GM12878 (cell line): Measurements from ENCODE around the gene EHBP1. TPM values are rescaled to one million over a fixed set of nuclear protein-coding genes. Genes with fewer than 3 reads are reported as not detected.

ENCODE experiments used
- ATAC-seq: fragments of 200-7000 bp; cut with Tn5 transposase; 3 replicates; pipeline ENCODE4 v1.9.1; 2020; ENCODE audit warnings: mild to moderate bottlenecking, moderate library complexity
- BruUV-seq: library from RNA; stranded (reverse); fragments of 400-500 nt; replicated peaks from 2 replicates; lab custom pipeline; 2021; lab: Mats Ljungman, UMichigan
- CTCF ChIA-PET: fragments of 300-600 bp; sonication (Branson Sonifier 250); formaldehyde crosslinking; extraction: SDS; loops from one replicate; lab custom pipeline; 2021; ENCODE audit warnings: inconsistent platforms; lab: Yijun Ruan, JAX
- POLR2A ChIA-PET: fragments of 350-600 bp; formaldehyde crosslinking; extraction: SDS; loops from one replicate; lab custom pipeline; 2021; ENCODE audit warnings: inconsistent platforms; lab: Charles Lee
- RAD21 ChIA-PET: fragments of 300-600 bp; sonication (Branson Sonifier 250); formaldehyde crosslinking; loops from one replicate; lab custom pipeline; 2023; ENCODE audit warnings: antibody characterized with exemption; ENCODE audit not compliant: unreplicated experiment; lab: Charles Lee
- SMC1A ChIA-PET: fragments of 300-600 bp; sonication (Branson Sonifier 250); formaldehyde crosslinking; loops from one replicate; lab custom pipeline; 2023; ENCODE audit not compliant: unreplicated experiment, uncharacterized antibody; lab: Charles Lee
- DNase-seq: peaks from one replicate; pipeline ENCODE4 v3.0.0-alpha.2; 2011; ENCODE audit warnings: low read depth, low spot score
- FAIRE-seq: peaks from 3 replicates; lab custom pipeline; 2011; peaks lifted over from hg19 to GRCh38; lab: Jason Lieb, UNC
- H2AFZ ChIP-seq: 2 replicates; pipeline ENCODE4 v1.6.0; 2011; ENCODE audit warnings: low read depth, low read length, control low read depth; ENCODE audit not compliant: control insufficient read depth
- H3K27ac ChIP-seq: 2 replicates; pipeline ENCODE4 v1.5.1; 2011; ENCODE audit warnings: control low read depth; ENCODE audit not compliant: control insufficient read depth, insufficient read depth
- H3K27me3 ChIP-seq, 2 experiments: replicated peaks in 1 of 2; 2 replicates each; pipeline versions ENCODE4 v1.6.0 to v1.6.1; 2011; ENCODE audit warnings: low read length in 1 of 2; ENCODE audit not compliant: control insufficient read depth in 2 of 2, insufficient read depth in 2 of 2
- H3K36me3 ChIP-seq, 2 experiments: 2 replicates each; pipeline ENCODE4 v1.5.1; 2011; ENCODE audit warnings: low read length in 1 of 2; ENCODE audit not compliant: control insufficient read depth in 2 of 2, insufficient read depth in 2 of 2
- H3K4me1 ChIP-seq: 2 replicates; pipeline ENCODE4 v1.6.1; 2011; ENCODE audit warnings: mild to moderate bottlenecking, low read length, moderate library complexity, mixed read lengths; ENCODE audit not compliant: control insufficient read depth, insufficient read depth
- H3K4me2 ChIP-seq: 2 replicates; pipeline ENCODE4 v1.6.0; 2011; ENCODE audit warnings: control low read depth; ENCODE audit not compliant: control insufficient read depth, insufficient read depth
- H3K4me3 ChIP-seq: fragments of 200-600 bp; sonication (generic); 2 replicates; pipeline ENCODE4 v1.5.1; 2016
- H3K79me2 ChIP-seq: 2 replicates; pipeline ENCODE4 v1.6.0; 2011; ENCODE audit warnings: low read length; ENCODE audit not compliant: control insufficient read depth, insufficient read depth
- H3K9ac ChIP-seq: 2 replicates; pipeline ENCODE4 v1.8.0; 2011; ENCODE audit warnings: low read length, control low read depth, mixed read lengths; ENCODE audit not compliant: control insufficient read depth, insufficient read depth
- H3K9me3 ChIP-seq: replicated peaks from 3 replicates; pipeline ENCODE4 v1.5.1; 2011; ENCODE audit warnings: mild to moderate bottlenecking, low read length; ENCODE audit not compliant: control insufficient read depth, insufficient read depth
- H4K20me1 ChIP-seq: 2 replicates; pipeline ENCODE4 v1.6.0; 2011; ENCODE audit not compliant: control insufficient read depth, insufficient read depth
- CREB1 ChIP-seq: IDR thresholded peaks from 2 replicates; pipeline ENCODE4 v1.6.1; 2012; ENCODE audit warnings: low read depth, mild to moderate bottlenecking, inconsistent platforms
- EED ChIP-seq: sonication (generic); IDR thresholded peaks from 2 replicates; pipeline ENCODE4 v1.6.1; 2016; ENCODE audit warnings: antibody characterized with exemption, low read depth
- MTA2 ChIP-seq: fragments of 450-650 bp; IDR thresholded peaks from 2 replicates; pipeline ENCODE4 v1.6.1; 2016; ENCODE audit warnings: low read depth, mild to moderate bottlenecking, moderate library complexity
- TAF1 ChIP-seq: IDR thresholded peaks from 2 replicates; pipeline ENCODE4 v1.6.1; 2011; ENCODE audit warnings: mild to moderate bottlenecking, low read depth, low read length, borderline replicate concordance
- TCF3 ChIP-seq: IDR thresholded peaks from 2 replicates; pipeline ENCODE4 v1.6.1; 2012; ENCODE audit warnings: low read depth, mild to moderate bottlenecking, low read length, borderline replicate concordance; ENCODE audit not compliant: insufficient read depth
- ZNF622 ChIP-seq: fragments of 450-650 bp; IDR thresholded peaks from 2 replicates; pipeline ENCODE4 v1.6.1; 2017; ENCODE audit warnings: mild to moderate bottlenecking, inconsistent platforms
- WGBS: methylation state at CpG from one replicate; pipeline ENCODE4 v1.1.6; 2016; ENCODE audit warnings: low lambda C conversion rate; ENCODE audit not compliant: insufficient replicate concordance, insufficient coverage; ENCODE audit errors: missing lambda C conversion rate; 5-methylcytosine and 5-hydroxymethylcytosine counted together
- in situ Hi-C: fragments of 300-500 bp; cut with MboI; formaldehyde crosslinking; loops from 9 replicates; pipeline ENCODE4 v1.14.3; 2018; ENCODE audit warnings: mixed read lengths
- intact Hi-C: fragments of 100-400 bp; cut with micrococcal nuclease; formaldehyde crosslinking; loops from one replicate; pipeline ENCODE4 v1.14.2; 2022; ENCODE audit not compliant: unreplicated experiment
- polyA plus RNA-seq, 11 experiments: library from polyadenylated mRNA; depleted of rRNA in 4 of 11; unstranded in 6 of 11; stranded (reverse) in 5 of 11; fragments of >200 nt; fragmentation: Nextera tagmentation in 4 of 11; fragmentation: Illumina TruSeq in 1 of 11; extraction: Ambion mirVana in 4 of 11; extraction: Trizol in 1 of 11; gene quantifications; 1 replicate in 1 of 11; 2 replicates in 10 of 11; pipeline versions ENCODE4 v1.2.1 to v1.2.3, GENCODE V29; 2011 to 2016; ENCODE audit warnings: inconsistent platforms in 2 of 11, missing spikeins in 2 of 11, low read depth in 1 of 11
- total RNA-seq, 4 experiments: library from RNA; depleted of rRNA in 3 of 4; stranded (reverse); fragments of >200 nt in 3 of 4; fragmentation: Illumina TruSeq in 1 of 4; extraction: Trizol in 1 of 4; gene quantifications; 2 replicates each; pipeline versions ENCODE4 v1.2.1 to v1.2.3, GENCODE V29; 2013 to 2021
- TF ChIP-seq, protein P1 (sequence below): fragments of 450-650 bp; IDR thresholded peaks from 2 replicates; pipeline ENCODE4 v1.6.1; 2017; ENCODE audit warnings: mild to moderate bottlenecking
- TF ChIP-seq, protein P2 (sequence below): fragments of 450-650 bp; IDR thresholded peaks from 2 replicates; pipeline ENCODE4 v1.6.1; 2016; ENCODE audit warnings: mild to moderate bottlenecking

Gene EHBP1
- total and polyA plus RNA-seq, 10 of the 15 experiments (the other 5 are each of a cell fraction or from before 2014, with no cell fraction given): 5.7 to 26.1 (median 13.6) TPM

DNA sequence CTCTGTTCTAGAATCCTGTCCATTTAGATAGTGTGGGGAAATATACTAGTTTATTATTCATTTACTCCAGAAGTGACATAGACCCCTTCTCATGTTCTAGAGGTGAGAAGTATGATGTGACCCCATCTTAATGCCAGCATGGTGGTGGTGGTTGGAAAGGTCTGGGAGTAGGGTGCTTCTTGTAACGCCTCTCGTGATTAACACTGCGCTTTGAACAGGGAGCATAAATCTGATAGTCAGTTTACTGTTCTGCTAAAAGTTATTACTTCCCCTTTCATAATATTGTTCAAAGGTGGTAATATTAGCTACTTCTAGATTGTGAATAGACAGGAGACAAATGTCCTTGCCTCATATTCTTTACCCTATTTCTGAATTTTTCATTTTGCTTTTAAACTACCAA is 35.6 kb downstream of the EHBP1 start:
- Histone ChIP-seq H4K20me1 (no peaks in the 10 kb centered on the region), H3K4me3 (no peak overlapping the region), H3K27ac (no peak overlapping the region), H2AFZ (no peak overlapping the region), H3K9me3 (no peaks in the 10 kb centered on the region; the same call in 2 of the 3 replicates), H3K27me3 (no peaks in the 10 kb centered on the region), H3K4me1 (no peaks in the 10 kb centered on the region), H3K36me3 (no peaks in the 10 kb centered on the region), H3K79me2 (peaks cover 5% of the 10 kb centered on the region), H3K9ac (no peak overlapping the region), H3K4me2 (no peak overlapping the region)
- FAIRE-seq: no peak
- ATAC-seq: peak; percentile 34
- ChIA-PET CTCF (interaction anchor here (1.0 kb wide), 1 partner anchor 25 kb away, joined by 3 read pairs; no protein-coding TSS in a partner anchor), RAD21 (interaction anchor here (1.0 to 2.6 kb wide), 3 partner anchors 33 to 284 kb away, joined by 3 to 9 read pairs (median 6); no protein-coding TSS in a partner anchor), SMC1A (interaction anchor here (0.6 to 2.1 kb wide), 8 partner anchors 13 to 298 kb away, joined by 3 to 14 read pairs (median 4); no protein-coding TSS in a partner anchor), POLR2A (interaction anchor here (0.5 to 1.3 kb wide), 3 partner anchors 13 to 37 kb away, joined by 3 to 5 read pairs (median 4); no protein-coding TSS in a partner anchor)
- intact Hi-C loops: no loop called here
- WGBS: 100% methylated on average over 3 of the region's 3 CpGs
- in situ Hi-C loops: no loop called here
- no TSS peak for BruUV-seq
- no peak for DNase-seq
- TF ChIP-seq EED (no peak), MTA2 (0 out of 2 replicates have a peak, but pooled peaks have one; percentile 7), TCF3 (no peak), CREB1 (no peak), ZNF622 (no peak), TAF1 (no peak)
- TF ChIP-seq, protein P1, sequence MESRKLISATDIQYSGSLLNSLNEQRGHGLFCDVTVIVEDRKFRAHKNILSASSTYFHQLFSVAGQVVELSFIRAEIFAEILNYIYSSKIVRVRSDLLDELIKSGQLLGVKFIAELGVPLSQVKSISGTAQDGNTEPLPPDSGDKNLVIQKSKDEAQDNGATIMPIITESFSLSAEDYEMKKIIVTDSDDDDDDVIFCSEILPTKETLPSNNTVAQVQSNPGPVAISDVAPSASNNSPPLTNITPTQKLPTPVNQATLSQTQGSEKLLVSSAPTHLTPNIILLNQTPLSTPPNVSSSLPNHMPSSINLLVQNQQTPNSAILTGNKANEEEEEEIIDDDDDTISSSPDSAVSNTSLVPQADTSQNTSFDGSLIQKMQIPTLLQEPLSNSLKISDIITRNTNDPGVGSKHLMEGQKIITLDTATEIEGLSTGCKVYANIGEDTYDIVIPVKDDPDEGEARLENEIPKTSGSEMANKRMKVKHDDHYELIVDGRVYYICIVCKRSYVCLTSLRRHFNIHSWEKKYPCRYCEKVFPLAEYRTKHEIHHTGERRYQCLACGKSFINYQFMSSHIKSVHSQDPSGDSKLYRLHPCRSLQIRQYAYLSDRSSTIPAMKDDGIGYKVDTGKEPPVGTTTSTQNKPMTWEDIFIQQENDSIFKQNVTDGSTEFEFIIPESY: peak; percentile 69; the same call in 1 of the 2 replicates
- TF ChIP-seq, protein P2, sequence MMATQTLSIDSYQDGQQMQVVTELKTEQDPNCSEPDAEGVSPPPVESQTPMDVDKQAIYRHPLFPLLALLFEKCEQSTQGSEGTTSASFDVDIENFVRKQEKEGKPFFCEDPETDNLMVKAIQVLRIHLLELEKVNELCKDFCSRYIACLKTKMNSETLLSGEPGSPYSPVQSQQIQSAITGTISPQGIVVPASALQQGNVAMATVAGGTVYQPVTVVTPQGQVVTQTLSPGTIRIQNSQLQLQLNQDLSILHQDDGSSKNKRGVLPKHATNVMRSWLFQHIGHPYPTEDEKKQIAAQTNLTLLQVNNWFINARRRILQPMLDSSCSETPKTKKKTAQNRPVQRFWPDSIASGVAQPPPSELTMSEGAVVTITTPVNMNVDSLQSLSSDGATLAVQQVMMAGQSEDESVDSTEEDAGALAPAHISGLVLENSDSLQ: no peak
